ENCODE results near the gene DDX41.

DNA sequence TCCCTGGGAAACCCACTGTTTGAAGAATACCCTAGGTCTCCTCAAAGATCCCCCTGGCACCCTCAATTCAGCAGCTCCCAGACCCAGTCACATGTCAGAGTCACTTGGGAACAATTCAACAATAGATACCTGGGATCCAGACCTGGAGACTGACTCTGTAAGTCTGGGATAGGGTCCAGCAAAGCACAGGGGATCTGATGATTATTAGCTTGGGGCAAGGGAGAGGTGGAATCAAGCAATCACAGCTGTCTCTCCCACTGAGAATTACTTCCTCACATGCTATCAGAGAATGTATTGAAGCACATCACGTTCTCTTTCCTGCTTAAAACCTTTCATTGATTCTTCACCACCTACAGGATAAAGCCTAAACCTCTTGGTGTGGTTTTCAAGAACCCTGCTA lies 31.7 kb upstream of the DDX41 start:
- TF ChIP-seq, protein P1, sequence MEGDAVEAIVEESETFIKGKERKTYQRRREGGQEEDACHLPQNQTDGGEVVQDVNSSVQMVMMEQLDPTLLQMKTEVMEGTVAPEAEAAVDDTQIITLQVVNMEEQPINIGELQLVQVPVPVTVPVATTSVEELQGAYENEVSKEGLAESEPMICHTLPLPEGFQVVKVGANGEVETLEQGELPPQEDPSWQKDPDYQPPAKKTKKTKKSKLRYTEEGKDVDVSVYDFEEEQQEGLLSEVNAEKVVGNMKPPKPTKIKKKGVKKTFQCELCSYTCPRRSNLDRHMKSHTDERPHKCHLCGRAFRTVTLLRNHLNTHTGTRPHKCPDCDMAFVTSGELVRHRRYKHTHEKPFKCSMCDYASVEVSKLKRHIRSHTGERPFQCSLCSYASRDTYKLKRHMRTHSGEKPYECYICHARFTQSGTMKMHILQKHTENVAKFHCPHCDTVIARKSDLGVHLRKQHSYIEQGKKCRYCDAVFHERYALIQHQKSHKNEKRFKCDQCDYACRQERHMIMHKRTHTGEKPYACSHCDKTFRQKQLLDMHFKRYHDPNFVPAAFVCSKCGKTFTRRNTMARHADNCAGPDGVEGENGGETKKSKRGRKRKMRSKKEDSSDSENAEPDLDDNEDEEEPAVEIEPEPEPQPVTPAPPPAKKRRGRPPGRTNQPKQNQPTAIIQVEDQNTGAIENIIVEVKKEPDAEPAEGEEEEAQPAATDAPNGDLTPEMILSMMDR (IDR thresholded peaks at IDR 0.05): no peak
- no peak for TF ChIP-seq POLR2A (IDR thresholded peaks at IDR 0.05)

Data from tibial nerve (tissue), 3 donors.